Liver (tissue), 9 donors: Measurements from ENCODE around the gene ARHGAP1. TPM values are rescaled to one million over a fixed set of nuclear protein-coding genes. Genes with fewer than 3 reads are reported as not detected.

Experiments
- DNase-seq: peaks from one replicate; pipeline ENCODE4 v3.0.0-alpha.2; 2017; ENCODE audit warnings: low spot score
- H3K27ac ChIP-seq, 2 donors: one replicate each; pipeline ENCODE4 v1.7.0; 2013; ENCODE audit warnings: inconsistent platforms in 2 of 2, low read length in 2 of 2, control low read depth in 1 of 2, low read depth in 1 of 2, mild to moderate bottlenecking in 1 of 2
- H3K27me3 ChIP-seq, 4 donors: one replicate each; pipeline versions ENCODE4 v1.6.1 to v1.7.0; 2013; ENCODE audit warnings: low read length in 3 of 4, inconsistent platforms in 1 of 4, mild to moderate bottlenecking in 1 of 4, moderate library complexity in 1 of 4; ENCODE audit not compliant: control insufficient read depth in 4 of 4, insufficient read depth in 4 of 4
- H3K36me3 ChIP-seq, 4 donors: one replicate each; pipeline versions ENCODE4 v1.6.1 to v1.7.0; 2013; ENCODE audit warnings: low read length in 3 of 4, mild to moderate bottlenecking in 3 of 4, low read depth in 1 of 4, moderate library complexity in 1 of 4; ENCODE audit not compliant: control insufficient read depth in 4 of 4, insufficient read depth in 3 of 4
- H3K4me1 ChIP-seq, 4 donors: one replicate each; pipeline versions ENCODE4 v1.6.1 to v1.7.0; 2013; ENCODE audit warnings: low read length in 3 of 4, mild to moderate bottlenecking in 3 of 4, moderate library complexity in 1 of 4; ENCODE audit not compliant: control insufficient read depth in 4 of 4, insufficient read depth in 4 of 4
- H3K4me3 ChIP-seq, 3 donors: one replicate each; pipeline versions ENCODE4 v1.6.1 to v1.7.0; 2013; ENCODE audit warnings: low read length in 3 of 3, control low read depth in 1 of 3, low read depth in 1 of 3, mild to moderate bottlenecking in 1 of 3
- H3K9ac ChIP-seq, 2 donors: one replicate each; pipeline ENCODE4 v1.7.0; 2013; ENCODE audit warnings: low read length in 2 of 2, mild to moderate bottlenecking in 2 of 2, moderate library complexity in 2 of 2, control low read depth in 1 of 2, low read depth in 1 of 2
- H3K9me3 ChIP-seq, 4 donors: one replicate each; pipeline versions ENCODE4 v1.6.1 to v1.7.0; 2013; ENCODE audit warnings: low read length in 3 of 4; ENCODE audit not compliant: control insufficient read depth in 4 of 4
- EGR1 ChIP-seq, 2 donors: IDR thresholded peaks; 2 replicates each; pipeline ENCODE4 v1.6.1; 2016 to 2018; ENCODE audit warnings: antibody characterized with exemption in 2 of 2, low read depth in 2 of 2
- FOXA1 ChIP-seq: IDR thresholded peaks from 2 replicates; pipeline ENCODE4 v1.6.1; 2016; ENCODE audit warnings: antibody characterized with exemption
- FOXA2 ChIP-seq: IDR thresholded peaks from 2 replicates; pipeline ENCODE4 v1.6.1; 2016; ENCODE audit warnings: antibody characterized with exemption
- HNF4A ChIP-seq, 2 donors: conservative IDR thresholded peaks; 2 replicates each; pipeline ENCODE4 v1.6.1; 2016; ENCODE audit warnings: antibody characterized with exemption in 2 of 2, mild to moderate bottlenecking in 2 of 2
- JUND ChIP-seq, 2 donors: IDR thresholded peaks; 2 replicates each; pipeline ENCODE4 v1.6.1; 2016; ENCODE audit warnings: antibody characterized with exemption in 2 of 2
- NR2F2 ChIP-seq: IDR thresholded peaks from 2 replicates; pipeline ENCODE4 v1.6.1; 2016; ENCODE audit warnings: antibody characterized with exemption
- RAD21 ChIP-seq, 2 donors: IDR thresholded peaks; 2 replicates each; pipeline ENCODE4 v1.6.1; 2016; ENCODE audit warnings: antibody characterized with exemption in 2 of 2, mild to moderate bottlenecking in 2 of 2
- SP1 ChIP-seq: IDR thresholded peaks from 2 replicates; pipeline ENCODE4 v1.6.1; 2018; ENCODE audit warnings: antibody characterized with exemption, mild to moderate bottlenecking
- TAF1 ChIP-seq: conservative IDR thresholded peaks from 2 replicates; pipeline ENCODE4 v1.6.1; 2016; ENCODE audit warnings: antibody characterized with exemption, mild to moderate bottlenecking
- YY1 ChIP-seq: IDR thresholded peaks from 2 replicates; pipeline ENCODE4 v1.6.1; 2016; ENCODE audit warnings: antibody characterized with exemption, mild to moderate bottlenecking
- WGBS: extraction: QIAGEN DNeasy Blood & Tissue Kit; methylation state at CpG from one replicate; pipeline ENCODE4 v1.1.7; 2013; 5-methylcytosine and 5-hydroxymethylcytosine counted together
- polyA plus RNA-seq, 2 donors: library from polyadenylated mRNA; stranded (reverse) in 1 of 2; unstranded in 1 of 2; fragments of 200-250 nt in 1 of 2; fragments of >200 nt in 1 of 2; fragmentation: Nextera tagmentation in 1 of 2; extraction: Ambion mirVana in 1 of 2; gene quantifications; one replicate each; pipeline versions ENCODE4 v1.2.1 to v1.2.3, GENCODE V29; 2013 to 2015
- total RNA-seq, 2 donors: library from RNA; depleted of rRNA; stranded (reverse); fragments of >200 nt; gene quantifications; one replicate each; pipeline ENCODE4 v1.2.3, GENCODE V29; 2014
- TF ChIP-seq, protein P1 (sequence below): IDR thresholded peaks from 2 replicates; pipeline ENCODE4 v1.6.1; 2016; ENCODE audit warnings: antibody characterized with exemption, mild to moderate bottlenecking
- TF ChIP-seq, protein P2 (sequence below): IDR thresholded peaks from 2 replicates; pipeline ENCODE4 v1.6.1; 2016; ENCODE audit warnings: antibody characterized with exemption
- TF ChIP-seq, protein P3 (sequence below): IDR thresholded peaks from 2 replicates; pipeline ENCODE4 v1.6.1; 2016; ENCODE audit warnings: antibody characterized with exemption
- TF ChIP-seq, protein P4 (sequence below): fragments of 150-350 bp; IDR thresholded peaks from 2 replicates; pipeline ENCODE4 v1.5.1; 2017; ENCODE audit warnings: improper control_type of control experiment, low read depth, low read length; ENCODE audit not compliant: missing input control
- TF ChIP-seq, protein P5 (sequence below): IDR thresholded peaks from 2 replicates; pipeline ENCODE4 v1.6.1; 2016; ENCODE audit warnings: antibody characterized with exemption
- donor health status: healthy.
- donor health status: healthy.
- donor health status: healthy.
- donor health status: healthy.
- donor health status: healthy.

Gene ARHGAP1
- total and polyA plus RNA-seq, 4 donors = 10.9 to 21.9 (median 20.1) TPM

DNA sequence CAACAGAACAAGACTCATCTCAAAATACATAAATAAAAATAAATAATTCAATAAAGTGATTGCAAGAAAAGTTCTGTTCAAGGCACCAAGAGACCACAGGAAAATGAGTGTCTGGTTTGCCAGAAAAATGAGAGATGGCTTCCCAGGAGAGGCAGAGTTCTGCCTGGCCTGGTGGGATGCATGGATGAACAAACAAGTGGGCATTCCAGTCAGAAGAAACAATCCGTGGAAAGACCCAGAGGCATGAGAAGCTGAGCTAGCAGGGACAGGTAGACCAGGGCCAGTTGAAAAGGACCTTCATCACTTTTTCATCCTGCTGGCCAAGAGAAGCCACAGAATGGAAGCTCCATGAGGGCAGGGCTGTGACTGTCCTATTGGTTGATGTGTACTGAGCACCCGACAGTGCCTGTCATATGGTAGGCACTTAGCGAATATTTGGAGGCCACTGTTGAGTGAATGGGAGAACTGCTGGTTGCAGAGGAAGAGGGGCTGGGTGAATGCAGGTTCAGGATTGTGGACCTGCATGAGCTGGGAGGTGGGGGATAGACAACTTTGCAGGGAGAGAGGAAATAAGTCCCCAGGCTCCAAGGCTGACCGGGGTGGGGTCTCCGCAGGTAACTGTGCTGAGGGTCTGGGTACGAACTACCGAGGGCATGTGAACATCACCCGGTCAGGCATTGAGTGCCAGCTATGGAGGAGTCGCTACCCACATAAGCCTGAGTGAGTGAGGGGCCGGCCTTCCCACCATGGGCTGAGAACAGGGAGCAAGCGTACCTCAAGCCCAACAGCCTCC, 22.3 kb upstream of the ARHGAP1 start:
- peak overlapping the region; percentile 58 to 61 for H3K27ac ChIP-seq
- no peak for TF ChIP-seq FOXA1
- TF ChIP-seq FOXA2 = no peak
- no peak for TF ChIP-seq HNF4A (conservative IDR thresholded peaks at IDR 0.05)
- TF ChIP-seq SP1 = no peak
- TF ChIP-seq, protein P1, sequence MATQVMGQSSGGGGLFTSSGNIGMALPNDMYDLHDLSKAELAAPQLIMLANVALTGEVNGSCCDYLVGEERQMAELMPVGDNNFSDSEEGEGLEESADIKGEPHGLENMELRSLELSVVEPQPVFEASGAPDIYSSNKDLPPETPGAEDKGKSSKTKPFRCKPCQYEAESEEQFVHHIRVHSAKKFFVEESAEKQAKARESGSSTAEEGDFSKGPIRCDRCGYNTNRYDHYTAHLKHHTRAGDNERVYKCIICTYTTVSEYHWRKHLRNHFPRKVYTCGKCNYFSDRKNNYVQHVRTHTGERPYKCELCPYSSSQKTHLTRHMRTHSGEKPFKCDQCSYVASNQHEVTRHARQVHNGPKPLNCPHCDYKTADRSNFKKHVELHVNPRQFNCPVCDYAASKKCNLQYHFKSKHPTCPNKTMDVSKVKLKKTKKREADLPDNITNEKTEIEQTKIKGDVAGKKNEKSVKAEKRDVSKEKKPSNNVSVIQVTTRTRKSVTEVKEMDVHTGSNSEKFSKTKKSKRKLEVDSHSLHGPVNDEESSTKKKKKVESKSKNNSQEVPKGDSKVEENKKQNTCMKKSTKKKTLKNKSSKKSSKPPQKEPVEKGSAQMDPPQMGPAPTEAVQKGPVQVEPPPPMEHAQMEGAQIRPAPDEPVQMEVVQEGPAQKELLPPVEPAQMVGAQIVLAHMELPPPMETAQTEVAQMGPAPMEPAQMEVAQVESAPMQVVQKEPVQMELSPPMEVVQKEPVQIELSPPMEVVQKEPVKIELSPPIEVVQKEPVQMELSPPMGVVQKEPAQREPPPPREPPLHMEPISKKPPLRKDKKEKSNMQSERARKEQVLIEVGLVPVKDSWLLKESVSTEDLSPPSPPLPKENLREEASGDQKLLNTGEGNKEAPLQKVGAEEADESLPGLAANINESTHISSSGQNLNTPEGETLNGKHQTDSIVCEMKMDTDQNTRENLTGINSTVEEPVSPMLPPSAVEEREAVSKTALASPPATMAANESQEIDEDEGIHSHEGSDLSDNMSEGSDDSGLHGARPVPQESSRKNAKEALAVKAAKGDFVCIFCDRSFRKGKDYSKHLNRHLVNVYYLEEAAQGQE = no peak
- TF ChIP-seq YY1 = no peak
- no peak for TF ChIP-seq EGR1 (IDR thresholded peaks at IDR 0.05; ENCODE audit: low read depth in 2 of 2)
- TF ChIP-seq, protein P2, sequence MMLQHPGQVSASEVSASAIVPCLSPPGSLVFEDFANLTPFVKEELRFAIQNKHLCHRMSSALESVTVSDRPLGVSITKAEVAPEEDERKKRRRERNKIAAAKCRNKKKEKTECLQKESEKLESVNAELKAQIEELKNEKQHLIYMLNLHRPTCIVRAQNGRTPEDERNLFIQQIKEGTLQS = no peak
- TF ChIP-seq, protein P3, sequence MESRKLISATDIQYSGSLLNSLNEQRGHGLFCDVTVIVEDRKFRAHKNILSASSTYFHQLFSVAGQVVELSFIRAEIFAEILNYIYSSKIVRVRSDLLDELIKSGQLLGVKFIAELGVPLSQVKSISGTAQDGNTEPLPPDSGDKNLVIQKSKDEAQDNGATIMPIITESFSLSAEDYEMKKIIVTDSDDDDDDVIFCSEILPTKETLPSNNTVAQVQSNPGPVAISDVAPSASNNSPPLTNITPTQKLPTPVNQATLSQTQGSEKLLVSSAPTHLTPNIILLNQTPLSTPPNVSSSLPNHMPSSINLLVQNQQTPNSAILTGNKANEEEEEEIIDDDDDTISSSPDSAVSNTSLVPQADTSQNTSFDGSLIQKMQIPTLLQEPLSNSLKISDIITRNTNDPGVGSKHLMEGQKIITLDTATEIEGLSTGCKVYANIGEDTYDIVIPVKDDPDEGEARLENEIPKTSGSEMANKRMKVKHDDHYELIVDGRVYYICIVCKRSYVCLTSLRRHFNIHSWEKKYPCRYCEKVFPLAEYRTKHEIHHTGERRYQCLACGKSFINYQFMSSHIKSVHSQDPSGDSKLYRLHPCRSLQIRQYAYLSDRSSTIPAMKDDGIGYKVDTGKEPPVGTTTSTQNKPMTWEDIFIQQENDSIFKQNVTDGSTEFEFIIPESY = no peak
- TF ChIP-seq RAD21 (IDR thresholded peaks at IDR 0.05) = no peak
- no peak for TF ChIP-seq TAF1
- no peak for TF ChIP-seq JUND (IDR thresholded peaks at IDR 0.05)
- TF ChIP-seq, protein P4, sequence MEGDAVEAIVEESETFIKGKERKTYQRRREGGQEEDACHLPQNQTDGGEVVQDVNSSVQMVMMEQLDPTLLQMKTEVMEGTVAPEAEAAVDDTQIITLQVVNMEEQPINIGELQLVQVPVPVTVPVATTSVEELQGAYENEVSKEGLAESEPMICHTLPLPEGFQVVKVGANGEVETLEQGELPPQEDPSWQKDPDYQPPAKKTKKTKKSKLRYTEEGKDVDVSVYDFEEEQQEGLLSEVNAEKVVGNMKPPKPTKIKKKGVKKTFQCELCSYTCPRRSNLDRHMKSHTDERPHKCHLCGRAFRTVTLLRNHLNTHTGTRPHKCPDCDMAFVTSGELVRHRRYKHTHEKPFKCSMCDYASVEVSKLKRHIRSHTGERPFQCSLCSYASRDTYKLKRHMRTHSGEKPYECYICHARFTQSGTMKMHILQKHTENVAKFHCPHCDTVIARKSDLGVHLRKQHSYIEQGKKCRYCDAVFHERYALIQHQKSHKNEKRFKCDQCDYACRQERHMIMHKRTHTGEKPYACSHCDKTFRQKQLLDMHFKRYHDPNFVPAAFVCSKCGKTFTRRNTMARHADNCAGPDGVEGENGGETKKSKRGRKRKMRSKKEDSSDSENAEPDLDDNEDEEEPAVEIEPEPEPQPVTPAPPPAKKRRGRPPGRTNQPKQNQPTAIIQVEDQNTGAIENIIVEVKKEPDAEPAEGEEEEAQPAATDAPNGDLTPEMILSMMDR = no peak
- TF ChIP-seq, protein P5, sequence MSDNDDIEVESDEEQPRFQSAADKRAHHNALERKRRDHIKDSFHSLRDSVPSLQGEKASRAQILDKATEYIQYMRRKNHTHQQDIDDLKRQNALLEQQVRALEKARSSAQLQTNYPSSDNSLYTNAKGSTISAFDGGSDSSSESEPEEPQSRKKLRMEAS = no peak
- 92% methylated on average over 11 of the region's 11 CpGs for WGBS
- H3K4me1 ChIP-seq = peaks cover 12 to 57% (median 36%) of the 10 kb centered on the region in 4 donors
- H3K27me3 ChIP-seq = no peaks in the 10 kb centered on the region
- no peaks in the 10 kb centered on the region for H3K9me3 ChIP-seq
- H3K9ac ChIP-seq = no peak overlapping the region
- H3K36me3 ChIP-seq = peaks cover 9 to 30% (median 24%) of the 10 kb centered on the region in 4 donors
- no peak overlapping the region for H3K4me3 ChIP-seq
- DNase-seq = no peak

DNA sequence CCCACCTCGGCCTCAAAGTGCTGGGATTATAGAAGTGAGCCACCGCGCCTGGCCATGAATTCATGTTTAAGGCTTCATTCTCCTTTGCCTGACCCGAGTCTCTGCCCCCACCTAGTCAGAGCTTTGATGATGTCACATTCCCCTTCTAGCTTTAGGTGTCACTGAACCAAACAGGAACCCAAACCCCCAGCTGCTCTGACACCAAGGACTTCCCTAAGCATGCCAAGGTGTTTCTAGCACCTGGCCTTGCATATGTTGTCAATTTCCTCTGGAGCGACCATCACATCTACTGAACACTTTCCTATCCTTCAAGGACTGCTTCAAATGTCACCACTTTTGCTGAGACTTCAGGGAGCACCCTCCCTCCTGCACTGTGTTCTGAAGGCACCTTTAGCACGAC, 20.9 kb upstream of the ARHGAP1 start:
- Histone ChIP-seq H3K27ac (peak overlapping the region; percentile 84 to 99), H3K4me1 (peaks cover 9 to 56% (median 33%) of the 10 kb centered on the region in 4 donors), H3K9ac (peak overlapping the region in 1 of 2 donors; percentile 12), H3K4me3 (peak overlapping the region; percentile 0 to 91 (median 27)), H3K9me3 (no peaks in the 10 kb centered on the region), H3K27me3 (no peaks in the 10 kb centered on the region), H3K36me3 (peaks cover 5 to 27% (median 12%) of the 10 kb centered on the region in 4 donors)
- WGBS = 47% methylated on average over 6 of the region's 6 CpGs
- no peak for DNase-seq
- TF ChIP-seq NR2F2 = no peak
- TF ChIP-seq RAD21 (IDR thresholded peaks at IDR 0.05) = no peak
- TF ChIP-seq, protein P1 = no peak
- no peak for TF ChIP-seq SP1
